Nephron progenitor cell (in vitro differentiated cells): ENCODE results near the gene CRNN.

Experiments
- DNase-seq: peaks from one replicate; pipeline ENCODE4 v3.0.0; 2021
- H3K27ac Mint-ChIP-seq: 2 replicates; pipeline ENCODE4 v1.8.0; 2021; ENCODE audit warnings: mild to moderate bottlenecking, moderate library complexity, mixed read lengths
- H3K27me3 Mint-ChIP-seq: 2 replicates; pipeline ENCODE4 v1.8.0; 2021; ENCODE audit warnings: mild to moderate bottlenecking, low read depth, mixed read lengths; ENCODE audit not compliant: poor library complexity
- H3K36me3 Mint-ChIP-seq: 2 replicates; pipeline ENCODE4 v1.8.0; 2021; ENCODE audit warnings: low read depth, mixed read lengths
- H3K4me1 Mint-ChIP-seq: 2 replicates; pipeline ENCODE4 v1.8.0; 2021; ENCODE audit warnings: mixed read lengths
- H3K4me3 Mint-ChIP-seq: 2 replicates; pipeline ENCODE4 v1.8.0; 2021; ENCODE audit warnings: mild to moderate bottlenecking, moderate library complexity, mixed read lengths
- H3K9me3 Mint-ChIP-seq: 2 replicates; pipeline ENCODE4 v1.8.0; 2021; ENCODE audit warnings: mild to moderate bottlenecking, moderate library complexity, mixed read lengths
- CTCF ChIP-seq: fragments of 200-600 bp; sonication (generic); IDR thresholded peaks from 2 replicates; pipeline ENCODE4 v1.5.0; 2021; ENCODE audit warnings: antibody characterized with exemption

CRNN gene

GRCh38 chr1:152440635-152441471 lies 26.8 kb upstream of the CRNN start:
- H3K4me1 Mint-ChIP-seq, result no peaks in the 10 kb centered on the region
- H3K27me3 Mint-ChIP-seq, result peaks cover 2% of the 10 kb centered on the region
- H3K4me3 Mint-ChIP-seq, result no peak overlapping the region
- no peak overlapping the region for H3K27ac Mint-ChIP-seq
- H3K9me3 Mint-ChIP-seq, result peaks cover 96% of the 10 kb centered on the region
- TF ChIP-seq CTCF, result no peak
- H3K36me3 Mint-ChIP-seq, result no peaks in the 10 kb centered on the region
- DNase-seq, result peak; percentile 6

- TF ChIP-seq CTCF, result no peak
- H3K4me3 Mint-ChIP-seq, result no peak overlapping the region
- no peaks in the 10 kb centered on the region for H3K4me1 Mint-ChIP-seq
- H3K27me3 Mint-ChIP-seq, result peaks cover 2% of the 10 kb centered on the region
- H3K9me3 Mint-ChIP-seq, result peaks cover 67% of the 10 kb centered on the region
- H3K36me3 Mint-ChIP-seq, result no peaks in the 10 kb centered on the region
- H3K27ac Mint-ChIP-seq, result no peak overlapping the region
- no peak for DNase-seq
These were observed 22.8 kb upstream of the CRNN start for GRCh38 chr1:152436593-152437496.

- Mint-ChIP-seq H3K4me3 (no peak overlapping the region), H3K4me1 (no peaks in the 10 kb centered on the region), H3K36me3 (no peaks in the 10 kb centered on the region), H3K27me3 (no peaks in the 10 kb centered on the region), H3K27ac (no peak overlapping the region), H3K9me3 (peaks cover 66% of the 10 kb centered on the region)
- DNase-seq, result no peak
- no peak for TF ChIP-seq CTCF
These were observed 13.4 kb upstream of the CRNN start for GRCh38 chr1:152427458-152427857.

- Mint-ChIP-seq H3K27me3 (no peaks in the 10 kb centered on the region), H3K9me3 (peaks cover 74% of the 10 kb centered on the region)
These were observed 12.7 kb upstream of the CRNN start for GRCh38 chr1:152426731-152427130.

GRCh38 chr1:152419917-152420316 lies 5.9 kb upstream of the CRNN start:
- Mint-ChIP-seq H3K9me3 (peaks cover 80% of the 10 kb centered on the region), H3K36me3 (no peaks in the 10 kb centered on the region), H3K27me3 (peaks cover 3% of the 10 kb centered on the region), H3K4me3 (no peak overlapping the region), H3K27ac (no peak overlapping the region), H3K4me1 (no peaks in the 10 kb centered on the region)
- no peak for DNase-seq
- TF ChIP-seq CTCF, result no peak

More at GRCh38 chr1:152426731-152427130, 12.7 kb upstream of the CRNN start:
- Mint-ChIP-seq H3K36me3 (no peaks in the 10 kb centered on the region), H3K4me3 (no peak overlapping the region), H3K4me1 (no peaks in the 10 kb centered on the region), H3K27ac (no peak overlapping the region)
- TF ChIP-seq CTCF, result no peak
- DNase-seq, result no peak
